ENCODE data around the gene NENF. TPM values are rescaled to one million over a fixed set of nuclear protein-coding genes. Genes with fewer than 3 reads are reported as not detected.

The NENF gene
- total RNA-seq, 1 experiment from 2014 or later: 51.0 TPM

DNA sequence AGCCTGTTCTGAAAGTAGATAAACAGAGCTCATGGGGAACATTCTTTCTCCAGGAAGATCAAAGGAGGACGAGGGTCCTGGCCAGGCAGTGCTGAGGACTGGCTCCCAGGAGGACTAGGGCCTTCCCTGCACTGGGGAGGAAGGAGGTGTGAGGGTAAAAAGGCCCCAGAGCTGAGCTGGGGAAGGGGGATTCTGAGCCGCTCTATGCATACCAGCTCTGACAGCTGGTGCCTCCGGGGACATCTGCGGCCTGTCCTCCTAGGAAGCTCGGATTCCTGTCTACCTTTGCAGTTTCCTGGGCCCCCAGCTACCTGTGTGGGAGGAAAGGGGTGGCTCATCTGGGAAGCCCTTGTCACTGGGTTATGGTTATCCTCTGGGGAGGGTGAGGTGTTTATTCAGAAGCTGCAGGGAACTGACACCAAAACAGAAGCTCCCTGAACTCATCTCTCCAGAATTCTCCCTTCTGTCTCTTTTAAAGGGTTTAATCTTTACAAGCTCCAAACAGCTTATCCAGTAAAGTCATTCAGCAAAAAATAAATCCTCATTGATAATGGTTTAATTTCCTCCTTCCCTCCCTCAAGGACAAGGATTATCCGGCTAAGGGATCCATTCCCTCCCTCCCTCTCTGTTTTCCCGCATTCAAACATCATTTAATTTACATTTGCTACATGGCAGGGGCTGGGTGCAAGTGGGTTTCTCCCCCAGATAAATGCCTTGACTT is 31.0 kb downstream of the NENF start:
- no TSS peak for BruUV-seq (replicated peaks)

DNA sequence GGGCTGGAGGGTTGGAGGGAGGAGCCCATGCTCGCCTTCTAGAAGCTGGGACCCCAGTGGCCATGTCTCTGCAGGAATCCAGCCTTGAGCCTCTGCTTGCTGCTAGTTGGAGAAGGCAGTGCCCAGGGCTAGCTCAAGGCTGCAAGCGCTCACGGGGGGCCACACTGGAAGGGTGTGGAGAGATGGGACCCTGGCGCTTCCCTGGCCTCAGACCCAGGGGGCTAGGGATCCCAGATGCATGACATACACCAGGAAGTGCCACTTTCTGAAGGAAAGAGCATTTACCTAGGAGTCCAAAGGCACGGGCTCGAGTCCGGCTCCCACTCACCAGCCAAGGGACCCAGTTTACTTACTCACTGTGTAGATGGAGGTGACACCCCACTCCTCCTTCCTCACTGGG is 32.6 kb downstream of the NENF start:
- no TSS peak for BruUV-seq (replicated peaks)
- Histone ChIP-seq H3K9me3 (ENCODE audit: low read depth, low read length, poor library complexity, severe bottlenecking) (no peaks in the 10 kb centered on the region), H3K27me3 (replicated peaks; ENCODE audit: insufficient read depth, low read depth, low read length, poor library complexity) (no peaks in the 10 kb centered on the region), H3K4me1 (ENCODE audit: insufficient read depth, low read length, poor library complexity, severe bottlenecking) (no peaks in the 10 kb centered on the region), H3K36me3 (ENCODE audit: insufficient read depth, low read length, poor library complexity, severe bottlenecking) (no peaks in the 10 kb centered on the region), H3K4me3 (ENCODE audit: low read depth, low read length, poor library complexity, severe bottlenecking) (no peak overlapping the region), H3K27ac (ENCODE audit: low read depth, low read length, poor library complexity, severe bottlenecking) (no peak overlapping the region)
- ChIA-PET POLR2A (ENCODE audit: low non-redundant PET) (no interaction called here), CTCF (no interaction called here)
- TF ChIP-seq, protein P1, sequence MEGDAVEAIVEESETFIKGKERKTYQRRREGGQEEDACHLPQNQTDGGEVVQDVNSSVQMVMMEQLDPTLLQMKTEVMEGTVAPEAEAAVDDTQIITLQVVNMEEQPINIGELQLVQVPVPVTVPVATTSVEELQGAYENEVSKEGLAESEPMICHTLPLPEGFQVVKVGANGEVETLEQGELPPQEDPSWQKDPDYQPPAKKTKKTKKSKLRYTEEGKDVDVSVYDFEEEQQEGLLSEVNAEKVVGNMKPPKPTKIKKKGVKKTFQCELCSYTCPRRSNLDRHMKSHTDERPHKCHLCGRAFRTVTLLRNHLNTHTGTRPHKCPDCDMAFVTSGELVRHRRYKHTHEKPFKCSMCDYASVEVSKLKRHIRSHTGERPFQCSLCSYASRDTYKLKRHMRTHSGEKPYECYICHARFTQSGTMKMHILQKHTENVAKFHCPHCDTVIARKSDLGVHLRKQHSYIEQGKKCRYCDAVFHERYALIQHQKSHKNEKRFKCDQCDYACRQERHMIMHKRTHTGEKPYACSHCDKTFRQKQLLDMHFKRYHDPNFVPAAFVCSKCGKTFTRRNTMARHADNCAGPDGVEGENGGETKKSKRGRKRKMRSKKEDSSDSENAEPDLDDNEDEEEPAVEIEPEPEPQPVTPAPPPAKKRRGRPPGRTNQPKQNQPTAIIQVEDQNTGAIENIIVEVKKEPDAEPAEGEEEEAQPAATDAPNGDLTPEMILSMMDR (conservative IDR thresholded peaks at IDR 0.05; ENCODE audit: low read depth, low read length): no peak
- TF ChIP-seq EZH2 (IDR thresholded peaks at IDR 0.05; ENCODE audit: borderline replicate concordance, low read depth, low read length, poor library complexity, severe bottlenecking): no peak
- intact Hi-C loops (cut with micrococcal nuclease; ENCODE audit: unreplicated experiment): no loop called here
- DNase-seq (ENCODE audit: low spot score): no peak

More for the DNA sequence above, 31.0 kb downstream of the NENF start:
- TF ChIP-seq, protein P1 (conservative IDR thresholded peaks at IDR 0.05; ENCODE audit: low read depth, low read length): no peak
- no peak for TF ChIP-seq EZH2 (IDR thresholded peaks at IDR 0.05; ENCODE audit: borderline replicate concordance, low read depth, low read length, poor library complexity, severe bottlenecking)
- intact Hi-C loops (cut with micrococcal nuclease; ENCODE audit: unreplicated experiment): no loop called here
- CTCF ChIA-PET: interaction anchor here (1.0 kb wide), 1 partner anchor 783 kb away, joined by 3 read pairs; no protein-coding TSS in a partner anchor
- Histone ChIP-seq H3K4me3 (ENCODE audit: low read depth, low read length, poor library complexity, severe bottlenecking) (no peak overlapping the region), H3K27me3 (replicated peaks; ENCODE audit: insufficient read depth, low read depth, low read length, poor library complexity) (no peaks in the 10 kb centered on the region), H3K9me3 (ENCODE audit: low read depth, low read length, poor library complexity, severe bottlenecking) (no peaks in the 10 kb centered on the region), H3K36me3 (ENCODE audit: insufficient read depth, low read length, poor library complexity, severe bottlenecking) (no peaks in the 10 kb centered on the region), H3K27ac (ENCODE audit: low read depth, low read length, poor library complexity, severe bottlenecking) (no peak overlapping the region), H3K4me1 (ENCODE audit: insufficient read depth, low read length, poor library complexity, severe bottlenecking) (no peaks in the 10 kb centered on the region)
- POLR2A ChIA-PET (ENCODE audit: low non-redundant PET): no interaction called here
- DNase-seq (ENCODE audit: low spot score): no peak

DNA sequence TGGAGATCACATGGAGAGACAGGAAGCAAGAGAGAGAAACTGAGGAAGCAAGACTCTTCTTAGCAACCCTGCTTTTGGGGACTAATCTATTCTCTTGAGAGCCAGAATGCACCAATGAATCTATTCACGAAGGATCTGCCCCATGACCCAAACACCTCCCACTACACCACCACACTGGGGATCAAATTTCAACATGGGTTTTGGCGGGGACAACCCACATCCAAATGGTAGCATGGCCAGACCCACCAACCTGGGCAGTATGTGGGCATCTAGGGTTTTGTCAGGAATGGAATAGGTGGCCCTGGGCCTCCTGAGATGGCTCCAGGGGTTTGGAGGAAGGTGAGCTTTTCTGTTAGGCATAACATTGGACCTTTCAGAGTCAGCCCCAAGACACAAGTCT is 33.7 kb downstream of the NENF start:
- CTCF ChIA-PET: interaction anchor here (0.7 to 1.3 kb wide), 2 partner anchors 9 to 11 kb away, joined by 4 to 5 read pairs; no protein-coding TSS in a partner anchor
- POLR2A ChIA-PET (ENCODE audit: low non-redundant PET): no interaction called here
- Histone ChIP-seq H3K4me3 (ENCODE audit: low read depth, low read length, poor library complexity, severe bottlenecking) (no peak overlapping the region), H3K36me3 (ENCODE audit: insufficient read depth, low read length, poor library complexity, severe bottlenecking) (no peaks in the 10 kb centered on the region), H3K9me3 (ENCODE audit: low read depth, low read length, poor library complexity, severe bottlenecking) (no peaks in the 10 kb centered on the region), H3K27me3 (replicated peaks; ENCODE audit: insufficient read depth, low read depth, low read length, poor library complexity) (no peaks in the 10 kb centered on the region), H3K4me1 (ENCODE audit: insufficient read depth, low read length, poor library complexity, severe bottlenecking) (no peaks in the 10 kb centered on the region), H3K27ac (ENCODE audit: low read depth, low read length, poor library complexity, severe bottlenecking) (no peak overlapping the region)
- TF ChIP-seq, protein P1 (conservative IDR thresholded peaks at IDR 0.05; ENCODE audit: low read depth, low read length): no peak
- no peak for TF ChIP-seq EZH2 (IDR thresholded peaks at IDR 0.05; ENCODE audit: borderline replicate concordance, low read depth, low read length, poor library complexity, severe bottlenecking)
- no peak for DNase-seq (ENCODE audit: low spot score)
- intact Hi-C loops (cut with micrococcal nuclease; ENCODE audit: unreplicated experiment): no loop called here
- BruUV-seq (replicated peaks): no TSS peak
